Activated naive CD4-positive, alpha-beta T cell treated with anti-CD3 and anti-CD28 coated beads, Interleukin-2, amount 10 ng/mL, durations not matched to agents 7 days and 5 days (primary cell): ENCODE results near the gene SLC20A1.
A peak's percentile ranks its signal among the peaks of the same experiment; 100 is the strongest.
"Not testable (repeated sequence)": the region's sequence is repeated elsewhere in the genome, so short reads cannot be mapped to it uniquely, and the experiment has no call there.

Source experiments
- CTCF ChIA-PET: fragments of 350-600 bp; sonication (Branson Sonifier 250); formaldehyde crosslinking; loops from one replicate; lab custom pipeline; 2021; ENCODE audit warnings: antibody characterized with exemption; lab: Charles Lee
- DNase-seq: peaks from one replicate; pipeline ENCODE4 v3.0.0-alpha.2; 2020
- H3K27ac Mint-ChIP-seq: one replicate; pipeline ENCODE4 v1.8.0; 2021; ENCODE audit warnings: mild to moderate bottlenecking, moderate library complexity, mixed read lengths
- H3K27me3 Mint-ChIP-seq: one replicate; pipeline ENCODE4 v1.8.0; 2021; ENCODE audit warnings: mild to moderate bottlenecking, mixed read lengths
- H3K36me3 Mint-ChIP-seq: one replicate; pipeline ENCODE4 v1.8.0; 2021; ENCODE audit warnings: mixed read lengths
- H3K4me1 Mint-ChIP-seq: one replicate; pipeline ENCODE4 v1.8.0; 2021; ENCODE audit warnings: mixed read lengths
- H3K4me3 Mint-ChIP-seq: one replicate; pipeline ENCODE4 v1.8.0; 2021; ENCODE audit warnings: mild to moderate bottlenecking, moderate library complexity, mixed read lengths
- H3K9me3 Mint-ChIP-seq: one replicate; pipeline ENCODE4 v1.8.0; 2021; ENCODE audit warnings: mixed read lengths

The SLC20A1 gene

GRCh38 chr2:112703684-112704083, 57.9 kb downstream of the SLC20A1 start:
- CTCF ChIA-PET = interaction anchor here (5.9 kb wide), 1 partner anchor 12 kb away, joined by 28 read pairs; no protein-coding TSS in a partner anchor

GRCh38 chr2:112705575-112705974, 59.8 kb downstream of the SLC20A1 start:
- no peaks in the 10 kb centered on the region for H3K9me3 Mint-ChIP-seq
- H3K27me3 Mint-ChIP-seq = peaks cover 37% of the 10 kb centered on the region
- H3K27ac Mint-ChIP-seq = no peak overlapping the region
- CTCF ChIA-PET = interaction anchor here (0.9 to 5.9 kb wide), 4 partner anchors 14 to 105 kb away, joined by 3 to 28 read pairs (median 6); no protein-coding TSS in a partner anchor
- H3K4me3 Mint-ChIP-seq = no peak overlapping the region
- H3K36me3 Mint-ChIP-seq = peaks cover 2% of the 10 kb centered on the region
- no peak for DNase-seq
- peaks cover 46% of the 10 kb centered on the region for H3K4me1 Mint-ChIP-seq

More at GRCh38 chr2:112703684-112704083, 57.9 kb downstream of the SLC20A1 start:
- H3K9me3 Mint-ChIP-seq = no peaks in the 10 kb centered on the region
- H3K27me3 Mint-ChIP-seq = peaks cover 31% of the 10 kb centered on the region
- DNase-seq = no peak
- H3K36me3 Mint-ChIP-seq = peaks cover 2% of the 10 kb centered on the region
- H3K27ac Mint-ChIP-seq = no peak overlapping the region
- H3K4me3 Mint-ChIP-seq = no peak overlapping the region
- H3K4me1 Mint-ChIP-seq = peaks cover 40% of the 10 kb centered on the region

DNA sequence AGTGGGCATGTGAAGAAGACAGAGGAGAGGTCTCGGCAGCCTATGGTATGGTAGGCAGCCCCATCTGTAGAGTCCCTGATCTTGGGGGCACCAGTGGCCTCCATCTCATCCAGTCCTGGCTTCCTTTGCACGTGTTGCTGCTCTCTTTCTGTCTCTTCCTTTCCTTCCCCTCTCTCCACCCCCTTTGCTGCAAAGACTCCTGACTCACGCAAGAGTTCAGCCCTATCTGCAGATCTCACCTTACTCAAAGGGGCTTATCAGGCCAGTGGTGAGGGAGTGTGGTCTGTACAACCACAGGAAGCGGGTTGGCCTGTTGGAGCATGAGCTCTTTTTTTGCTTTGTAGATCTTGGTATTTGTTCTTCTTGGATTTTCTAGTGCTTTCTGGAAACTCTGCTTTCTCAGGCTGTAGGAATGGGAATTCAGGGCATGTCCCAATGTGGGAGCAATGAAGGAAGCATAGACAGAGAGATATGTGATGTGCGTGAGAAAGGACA, 60.5 kb downstream of the SLC20A1 start:
- H3K27ac Mint-ChIP-seq = peak overlapping the region; percentile 62
- peaks cover 46% of the 10 kb centered on the region for H3K4me1 Mint-ChIP-seq
- DNase-seq = peak; percentile 87
- CTCF ChIA-PET = interaction anchor here (0.9 to 5.9 kb wide), 8 partner anchors 15 to 106 kb away, joined by 3 to 28 read pairs (median 7); no protein-coding TSS in a partner anchor
- no peak overlapping the region for H3K4me3 Mint-ChIP-seq
- peaks cover 39% of the 10 kb centered on the region for H3K27me3 Mint-ChIP-seq
- no peaks in the 10 kb centered on the region for H3K9me3 Mint-ChIP-seq
- no peaks in the 10 kb centered on the region for H3K36me3 Mint-ChIP-seq

- H3K4me3 Mint-ChIP-seq, H3K36me3 Mint-ChIP-seq, DNase-seq, H3K9me3 Mint-ChIP-seq, H3K27ac Mint-ChIP-seq: not testable (repeated sequence)
- peaks cover 46% of the 10 kb centered on the region for H3K4me1 Mint-ChIP-seq
- peaks cover 43% of the 10 kb centered on the region for H3K27me3 Mint-ChIP-seq
- CTCF ChIA-PET = interaction anchor here (1.8 to 5.9 kb wide), 6 partner anchors 16 to 107 kb away, joined by 4 to 28 read pairs (median 8); no protein-coding TSS in a partner anchor
Observed at GRCh38 chr2:112706947-112707346, 61.2 kb downstream of the SLC20A1 start.

GRCh38 chr2:112708968-112709367, 63.2 kb downstream of the SLC20A1 start:
- no peak for DNase-seq
- no peak overlapping the region for H3K4me3 Mint-ChIP-seq
- CTCF ChIA-PET = interaction anchor here (0.6 to 5.9 kb wide), 4 partner anchors 15 to 82 kb away, joined by 3 to 28 read pairs (median 9); no protein-coding TSS in a partner anchor
- no peaks in the 10 kb centered on the region for H3K9me3 Mint-ChIP-seq
- peaks cover 46% of the 10 kb centered on the region for H3K4me1 Mint-ChIP-seq
- no peak overlapping the region for H3K27ac Mint-ChIP-seq
- H3K36me3 Mint-ChIP-seq = no peaks in the 10 kb centered on the region
- H3K27me3 Mint-ChIP-seq = peaks cover 63% of the 10 kb centered on the region

DNA sequence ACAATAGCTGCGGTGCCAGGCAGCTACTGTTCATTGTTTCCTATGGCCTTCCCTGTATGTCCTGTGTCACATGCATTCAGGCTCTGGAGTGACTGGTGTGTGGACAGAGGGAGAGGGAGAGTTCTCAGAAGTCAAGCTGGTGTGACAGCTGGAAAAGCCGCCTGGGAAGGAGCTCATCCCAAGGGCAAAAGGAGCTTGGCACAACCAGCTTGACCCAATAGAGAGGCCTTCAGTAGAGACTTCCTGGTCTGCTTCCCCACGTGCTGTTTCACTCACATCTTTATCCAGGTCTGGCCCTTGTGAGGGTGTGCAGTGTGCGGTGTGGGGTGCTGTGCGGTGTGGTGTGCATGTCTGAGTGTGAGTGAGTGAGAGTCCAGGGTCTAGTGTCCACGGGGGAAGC, 64.0 kb downstream of the SLC20A1 start:
- no peak for DNase-seq
- CTCF ChIA-PET = interaction anchor here (0.6 to 2.9 kb wide), 3 partner anchors 15 to 28 kb away, joined by 3 to 7 read pairs (median 7); no protein-coding TSS in a partner anchor
- Mint-ChIP-seq H3K4me1 (peaks cover 46% of the 10 kb centered on the region), H3K9me3 (no peaks in the 10 kb centered on the region), H3K4me3 (no peak overlapping the region), H3K36me3 (no peaks in the 10 kb centered on the region), H3K27ac (no peak overlapping the region), H3K27me3 (peaks cover 64% of the 10 kb centered on the region)

DNA sequence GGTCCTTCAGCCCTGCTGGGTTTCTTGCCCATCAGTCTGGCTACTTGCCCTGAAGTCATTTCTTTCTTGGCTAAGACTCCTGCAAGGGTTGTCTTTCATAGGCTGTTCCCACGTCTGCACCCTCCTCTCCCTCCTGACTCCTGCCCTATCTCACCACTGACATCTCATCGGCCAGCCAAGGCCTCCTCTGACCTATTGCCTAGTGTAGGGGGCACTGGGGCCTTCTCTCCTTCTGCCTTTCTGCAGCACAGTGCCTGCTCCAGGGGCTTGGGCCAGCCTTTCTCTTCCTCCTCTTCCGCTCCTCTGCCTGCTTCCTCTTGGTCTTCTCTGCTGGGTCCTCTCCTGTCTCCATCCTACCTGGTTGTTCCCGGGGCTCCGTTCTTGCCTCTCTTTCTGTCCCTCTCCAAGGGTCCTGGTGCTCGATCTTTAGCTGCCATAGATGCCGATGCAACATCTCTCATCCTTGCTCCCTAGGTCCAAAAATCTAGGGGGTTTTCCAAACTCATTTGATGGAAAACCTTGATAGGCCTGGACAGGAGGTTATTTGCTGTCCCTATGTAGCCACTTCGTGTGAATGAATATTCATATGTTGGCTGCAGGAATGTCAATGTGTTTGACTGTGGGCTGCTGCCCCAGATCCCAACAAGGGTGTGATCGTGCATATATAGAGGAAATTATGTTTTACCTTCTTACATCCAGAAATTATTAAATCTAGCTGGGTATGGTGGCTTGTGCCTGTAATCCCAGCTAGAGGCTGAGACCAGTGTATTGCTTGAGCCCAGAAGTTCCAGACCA, 65.4 kb downstream of the SLC20A1 start:
- peaks cover 34% of the 10 kb centered on the region for H3K4me1 Mint-ChIP-seq
- no peaks in the 10 kb centered on the region for H3K36me3 Mint-ChIP-seq
- no peaks in the 10 kb centered on the region for H3K9me3 Mint-ChIP-seq
- H3K27me3 Mint-ChIP-seq = peaks cover 68% of the 10 kb centered on the region
- CTCF ChIA-PET = interaction anchor here (1.0 to 1.4 kb wide), 2 partner anchors 13 to 16 kb away, joined by 4 read pairs; no protein-coding TSS in a partner anchor
- DNase-seq = no peak
- H3K4me3 Mint-ChIP-seq = no peak overlapping the region
- H3K27ac Mint-ChIP-seq = no peak overlapping the region

DNA sequence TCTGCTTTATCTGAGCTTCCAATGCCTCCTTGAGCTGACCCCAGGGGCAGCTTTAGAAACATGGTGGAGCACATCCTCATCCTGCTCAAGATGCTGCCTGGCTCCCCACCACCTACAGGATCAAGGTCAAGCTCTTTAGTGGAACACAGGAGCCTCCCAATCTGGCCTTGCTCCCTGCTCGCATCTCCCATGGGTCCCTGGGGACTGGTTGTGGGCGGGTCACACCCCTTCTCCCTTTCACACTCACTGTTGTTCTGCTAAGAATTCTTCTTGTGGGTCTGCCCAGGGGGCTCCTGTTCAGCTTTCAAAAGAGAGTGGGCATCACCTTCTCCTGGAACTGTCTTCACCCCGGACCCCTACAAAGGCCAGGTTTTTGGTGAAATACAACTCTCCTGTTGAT, 66.7 kb downstream of the SLC20A1 start:
- Mint-ChIP-seq H3K9me3 (no peaks in the 10 kb centered on the region), H3K27me3 (peaks cover 62% of the 10 kb centered on the region), H3K27ac (no peak overlapping the region), H3K4me3 (no peak overlapping the region), H3K4me1 (peaks cover 21% of the 10 kb centered on the region), H3K36me3 (no peaks in the 10 kb centered on the region)
- CTCF ChIA-PET = interaction anchor here (1.0 to 1.5 kb wide), 3 partner anchors 12 to 231 kb away, joined by 3 to 4 read pairs (median 4); no protein-coding TSS in a partner anchor
- no peak for DNase-seq

DNA sequence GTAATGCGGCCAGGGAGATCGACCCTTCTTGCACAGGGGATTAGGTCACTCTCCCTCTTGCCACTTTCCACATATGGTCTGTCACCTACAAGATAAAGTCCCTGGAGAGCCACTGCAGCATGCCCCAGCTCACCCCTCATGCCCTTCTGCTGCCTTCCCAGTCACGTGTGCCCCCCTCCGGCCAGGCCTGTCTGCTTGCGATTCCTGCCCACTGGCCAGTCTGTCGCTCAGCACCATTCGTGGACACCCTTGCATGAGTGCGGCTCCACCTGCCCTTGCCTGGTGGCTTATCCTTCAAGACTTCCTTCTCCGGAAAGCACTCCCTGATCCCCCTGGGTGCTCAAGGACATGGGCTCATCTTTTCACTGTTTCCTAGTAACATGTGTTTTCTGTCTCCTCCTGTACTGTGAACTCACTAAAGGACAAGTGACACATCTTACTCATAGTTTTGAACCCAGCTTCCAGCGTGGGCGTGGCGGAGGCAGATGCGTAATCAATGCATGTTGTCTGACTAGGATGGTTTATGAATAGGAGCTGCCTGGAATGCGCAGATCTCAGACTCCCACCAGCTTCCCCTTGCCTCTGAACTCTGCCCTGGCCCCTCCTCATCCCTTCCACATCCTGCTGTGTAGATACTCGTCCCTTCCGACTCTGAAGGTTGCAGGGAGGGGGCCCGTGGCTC, 67.3 kb downstream of the SLC20A1 start:
- no peaks in the 10 kb centered on the region for H3K36me3 Mint-ChIP-seq
- peaks cover 62% of the 10 kb centered on the region for H3K27me3 Mint-ChIP-seq
- DNase-seq = no peak
- no peaks in the 10 kb centered on the region for H3K9me3 Mint-ChIP-seq
- CTCF ChIA-PET = interaction anchor here (1.0 to 2.2 kb wide), 3 partner anchors 12 to 232 kb away, joined by 3 to 5 read pairs (median 4); no protein-coding TSS in a partner anchor
- H3K4me1 Mint-ChIP-seq = peaks cover 15% of the 10 kb centered on the region
- H3K27ac Mint-ChIP-seq = no peak overlapping the region
- no peak overlapping the region for H3K4me3 Mint-ChIP-seq
